GM19455 (cell line): Measurements from ENCODE around the gene ARSB.
"Not testable (repeated sequence)": the region's sequence is repeated elsewhere in the genome, so short reads cannot be mapped to it uniquely, and the experiment has no call there.

Source experiments
- ATAC-seq: cut with Tn5 transposase; IDR thresholded peaks from one replicate; pipeline ENCODE4 v1.9.1; 2021; ENCODE audit not compliant: unreplicated experiment

Gene ARSB

GRCh38 chr5:78785454-78785853 lies 199.7 kb downstream of the ARSB start:
- ATAC-seq, result no peak

GRCh38 chr5:78783434-78784130 lies 201.5 kb downstream of the ARSB start:
- ATAC-seq, result no peak

GRCh38 chr5:78782728-78783127 lies 202.4 kb downstream of the ARSB start:
- ATAC-seq, result no peak

GRCh38 chr5:78781611-78782286 lies 203.4 kb downstream of the ARSB start:
- no peak for ATAC-seq

GRCh38 chr5:78779771-78780616 lies 205.1 kb downstream of the ARSB start:
- no peak for ATAC-seq

- no peak for ATAC-seq
These were observed 205.8 kb downstream of the ARSB start for GRCh38 chr5:78779262-78779661.

GRCh38 chr5:78778538-78778937 lies 206.6 kb downstream of the ARSB start:
- ATAC-seq, result no peak

GRCh38 chr5:78777901-78778300 lies 207.2 kb downstream of the ARSB start:
- ATAC-seq, result no peak

- ATAC-seq, result no peak
These were observed 208.5 kb downstream of the ARSB start for GRCh38 chr5:78776637-78777036.

GRCh38 chr5:78773655-78774054 lies 211.5 kb downstream of the ARSB start:
- ATAC-seq, result no peak

- no peak for ATAC-seq
These were observed 213.6 kb downstream of the ARSB start for GRCh38 chr5:78771260-78772205.

GRCh38 chr5:78768781-78769380 lies 216.2 kb downstream of the ARSB start:
- no peak for ATAC-seq

GRCh38 chr5:78766412-78766762 lies 218.7 kb downstream of the ARSB start:
- no peak for ATAC-seq

GRCh38 chr5:78765756-78766411 lies 219.2 kb downstream of the ARSB start:
- no peak for ATAC-seq

- no peak for ATAC-seq
These were observed 220.0 kb downstream of the ARSB start for GRCh38 chr5:78765116-78765515.

GRCh38 chr5:78763659-78764189 lies 221.4 kb downstream of the ARSB start:
- no peak for ATAC-seq

- ATAC-seq, result not testable (repeated sequence)
These were observed 222.4 kb downstream of the ARSB start for GRCh38 chr5:78762743-78763142.

GRCh38 chr5:78761840-78762239 lies 223.3 kb downstream of the ARSB start:
- no peak for ATAC-seq

- no peak for ATAC-seq
These were observed 224.3 kb downstream of the ARSB start for GRCh38 chr5:78760770-78761169.

- no peak for ATAC-seq
These were observed 224.7 kb downstream of the ARSB start for GRCh38 chr5:78760366-78760765.
